Hematopoietic multipotent progenitor cell treated with erythropoietin and hydrocortisone succinate and interleukin-3 and kit ligand, for 4 days (in vitro differentiated cells): ENCODE results near the gene NOC2L.

Source experiments
- DNase-seq: peaks from one replicate; pipeline ENCODE4 v3.0.0-alpha.2; 2015

Gene NOC2L

DNA sequence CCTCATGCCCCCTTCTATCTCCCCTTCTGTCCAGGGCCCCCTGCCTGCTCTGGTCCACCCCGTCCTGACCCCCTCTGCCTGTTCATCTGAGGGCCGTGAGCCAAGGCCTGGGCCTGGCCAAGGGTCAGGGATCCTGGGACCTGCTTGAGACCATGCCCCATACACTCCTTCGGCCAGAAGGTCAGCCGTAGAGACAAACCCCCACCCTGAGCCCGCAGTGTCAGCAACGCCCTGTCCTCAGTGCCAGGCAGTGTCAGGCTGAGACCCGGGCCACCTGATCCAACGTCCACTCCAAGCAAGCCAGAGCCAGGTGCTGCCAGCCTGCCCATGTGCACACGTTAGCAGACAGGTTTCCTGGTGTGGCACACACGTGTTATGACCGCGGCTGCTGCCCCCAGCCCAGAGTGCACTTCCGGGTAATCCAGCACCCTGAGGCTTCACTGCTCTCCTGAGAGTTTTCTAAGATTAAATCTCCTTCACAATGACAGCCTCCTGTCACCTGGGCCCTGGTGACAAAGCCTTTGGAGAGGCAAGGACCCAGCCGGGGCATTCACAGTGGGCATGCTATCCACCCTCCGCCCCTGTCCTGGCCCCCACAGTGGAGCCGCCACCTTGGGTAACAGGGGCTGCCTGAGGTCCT, 45.4 kb downstream of the NOC2L start:
- no peak for DNase-seq

DNA sequence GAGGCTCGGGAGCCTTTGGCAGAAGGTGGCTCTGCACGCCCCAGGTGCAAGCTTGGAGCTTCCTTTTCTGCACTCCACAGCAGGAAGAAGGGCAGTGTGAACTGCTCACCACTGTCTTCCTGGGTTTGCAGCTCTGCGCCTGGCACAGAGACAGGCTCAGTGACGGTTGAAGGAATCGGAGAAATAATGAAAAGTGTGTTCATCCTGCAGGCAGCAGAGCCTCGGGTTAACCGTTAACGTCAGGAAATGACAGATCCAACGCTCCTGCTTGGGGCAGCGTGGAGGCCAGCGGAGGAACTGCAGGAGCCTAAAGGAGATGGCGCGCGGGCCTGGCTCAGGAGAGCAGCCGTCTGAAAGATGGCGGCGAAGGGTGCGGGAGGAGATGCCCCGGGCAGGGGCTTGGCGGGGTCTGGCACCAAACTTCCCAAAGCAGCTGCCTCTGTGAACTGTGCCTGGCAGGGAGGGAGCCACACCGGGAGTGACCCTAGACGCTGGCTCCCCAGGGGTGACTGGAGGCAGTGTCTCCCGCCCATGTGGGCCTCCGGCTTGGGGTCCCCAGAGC, 46.2 kb downstream of the NOC2L start:
- DNase-seq = peak; percentile 64

DNA sequence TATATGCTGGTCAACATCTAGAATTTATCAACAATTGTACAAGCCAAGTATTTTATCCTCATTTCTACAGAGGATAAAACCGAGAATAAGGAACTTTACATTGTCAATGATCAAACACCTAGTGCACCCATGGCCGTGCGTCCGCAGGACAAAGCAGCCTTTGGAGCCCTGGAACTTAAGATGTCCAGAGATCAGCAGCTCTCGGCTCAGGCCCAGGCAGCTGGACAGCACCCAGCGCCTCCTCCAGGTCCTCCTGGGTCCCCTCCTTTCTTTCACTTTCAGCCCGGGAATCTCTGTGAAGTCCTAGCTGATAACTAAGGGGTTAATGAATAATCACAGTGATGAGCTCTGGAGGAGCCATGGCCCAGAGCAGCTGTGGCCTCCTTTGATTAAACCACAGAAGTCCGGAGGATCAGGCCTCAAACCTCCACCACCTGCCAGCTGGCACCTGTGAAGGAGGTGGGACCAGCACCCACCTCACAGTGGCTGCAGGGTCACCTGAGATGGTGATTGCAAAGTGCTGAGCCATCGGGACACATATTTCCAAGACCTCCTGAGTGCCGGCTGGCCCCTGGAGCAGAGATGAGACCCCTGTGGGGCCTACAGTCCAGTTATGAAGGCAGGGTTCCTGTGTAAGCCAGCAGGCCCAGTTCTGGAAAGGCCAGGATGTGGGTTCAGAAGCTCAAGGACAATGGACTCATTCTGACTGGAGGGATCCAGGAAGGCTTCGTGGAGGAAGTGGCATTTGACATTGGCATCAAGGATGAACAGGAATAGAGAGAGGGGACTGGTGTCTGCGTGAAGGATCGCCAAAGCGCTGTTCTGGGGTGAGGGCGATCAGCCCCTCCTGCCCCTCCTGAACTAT, 46.9 kb downstream of the NOC2L start:
- DNase-seq = no peak

DNA sequence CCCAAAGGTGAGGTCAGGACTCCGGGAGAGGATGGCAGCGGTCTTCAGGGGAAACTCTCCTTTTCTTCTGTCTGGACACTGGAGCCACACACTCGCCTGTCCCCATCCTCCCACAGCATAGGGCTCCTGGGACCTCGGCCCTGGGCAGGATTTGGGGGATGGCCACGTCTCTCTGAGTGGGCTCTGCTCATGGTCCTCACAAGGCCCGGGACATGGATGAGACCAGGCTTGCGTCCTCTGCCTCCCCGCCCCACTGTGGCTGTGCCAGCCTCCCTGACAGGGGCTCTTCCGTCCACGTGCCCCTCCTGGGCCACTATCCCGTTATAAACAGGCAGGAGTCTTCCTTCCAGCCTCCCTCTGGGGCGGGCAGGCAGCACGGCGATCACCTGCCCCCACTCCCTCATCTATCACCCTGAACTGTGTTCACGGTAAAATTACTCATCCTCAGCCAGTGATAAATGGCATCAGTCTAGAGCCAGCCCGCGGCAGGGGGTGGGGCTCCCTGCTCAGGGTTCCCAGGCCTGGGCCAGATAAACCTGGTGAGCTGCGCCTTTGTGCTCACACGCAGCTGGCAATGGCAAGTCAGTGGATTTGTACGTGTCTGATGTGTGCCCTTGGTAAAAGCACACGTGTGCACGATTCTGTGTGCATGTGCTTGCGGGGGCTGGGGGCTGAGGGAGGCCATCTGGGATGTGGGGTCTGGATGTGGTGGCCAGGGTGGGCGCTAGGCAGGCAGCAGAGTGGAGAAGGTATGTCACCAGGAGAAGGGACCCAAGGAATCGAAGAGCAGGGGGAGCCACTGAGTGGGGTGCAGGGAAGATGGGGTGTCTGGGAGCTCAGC, 48.0 kb downstream of the NOC2L start:
- DNase-seq = peak; percentile 68

DNA sequence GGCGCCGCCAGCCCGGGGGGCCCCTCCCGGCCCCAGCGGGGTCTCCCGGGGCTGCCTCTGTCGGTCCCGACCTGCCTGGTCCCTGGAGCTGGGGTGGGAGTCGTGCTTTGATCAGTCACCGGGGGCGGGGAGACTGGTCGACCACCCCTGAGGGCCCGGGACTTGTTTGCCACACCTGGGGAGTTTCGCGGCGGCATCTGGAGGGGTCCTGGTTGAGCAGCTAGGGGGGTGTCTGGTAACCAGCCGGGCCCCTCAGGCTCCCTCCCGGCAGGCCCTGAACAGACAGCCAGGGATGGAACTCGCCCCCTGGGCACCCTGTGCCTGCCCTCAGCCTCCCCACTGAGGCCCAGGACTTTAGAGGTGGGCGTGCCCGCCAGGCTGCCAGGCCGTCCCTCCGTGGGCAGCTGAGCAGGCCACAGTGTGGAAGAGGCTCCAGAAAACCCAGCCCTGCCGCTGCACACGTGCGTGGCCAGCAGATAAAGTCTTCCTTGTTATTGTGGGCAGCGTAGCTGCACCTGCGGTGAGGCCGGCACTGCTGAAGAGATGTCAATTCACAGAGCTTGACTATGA, 48.7 kb downstream of the NOC2L start:
- DNase-seq = no peak

DNA sequence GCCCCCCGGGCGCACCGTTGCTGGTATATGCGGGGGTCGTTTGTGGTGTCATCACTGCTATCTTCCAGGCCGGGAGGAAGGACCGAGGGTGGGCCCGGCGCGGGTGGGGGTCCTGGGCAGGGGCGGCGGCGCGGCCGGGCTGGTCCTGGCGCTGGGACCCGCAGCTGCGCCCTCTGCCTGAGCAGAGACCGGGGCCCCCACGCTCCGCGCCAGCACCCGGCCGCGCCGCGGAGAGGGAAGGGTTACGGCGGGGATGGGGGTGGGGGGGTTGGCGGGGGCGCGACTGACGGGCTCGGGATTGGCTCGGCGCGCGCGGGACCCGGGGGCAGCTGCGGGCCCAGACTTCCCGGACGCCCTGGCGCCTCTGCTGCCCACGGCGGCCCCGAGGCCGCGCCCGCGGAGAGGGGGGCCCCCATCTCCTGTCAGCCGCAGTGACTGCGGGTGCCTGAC, 49.2 kb downstream of the NOC2L start:
- no peak for DNase-seq

DNA sequence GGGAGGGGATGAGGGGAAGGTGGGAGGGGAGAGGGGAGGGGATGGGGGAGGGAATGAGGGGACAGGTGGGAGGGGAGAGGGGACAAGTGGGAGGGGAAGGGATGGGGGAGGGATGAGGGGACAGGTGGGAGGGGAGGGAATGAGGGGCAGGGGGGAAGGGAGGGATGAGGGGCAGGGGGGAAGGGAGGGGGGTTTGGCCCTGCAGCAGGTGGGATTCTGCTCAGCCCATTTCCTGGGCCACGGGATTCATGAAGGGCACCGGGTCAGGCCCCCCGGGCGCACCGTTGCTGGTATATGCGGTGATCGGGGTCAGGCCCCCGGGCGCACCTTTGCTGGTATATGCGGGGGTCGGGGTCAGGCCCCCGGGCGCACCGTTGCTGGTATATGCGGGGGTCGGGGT, 50.4 kb downstream of the NOC2L start:
- DNase-seq = no peak

DNA sequence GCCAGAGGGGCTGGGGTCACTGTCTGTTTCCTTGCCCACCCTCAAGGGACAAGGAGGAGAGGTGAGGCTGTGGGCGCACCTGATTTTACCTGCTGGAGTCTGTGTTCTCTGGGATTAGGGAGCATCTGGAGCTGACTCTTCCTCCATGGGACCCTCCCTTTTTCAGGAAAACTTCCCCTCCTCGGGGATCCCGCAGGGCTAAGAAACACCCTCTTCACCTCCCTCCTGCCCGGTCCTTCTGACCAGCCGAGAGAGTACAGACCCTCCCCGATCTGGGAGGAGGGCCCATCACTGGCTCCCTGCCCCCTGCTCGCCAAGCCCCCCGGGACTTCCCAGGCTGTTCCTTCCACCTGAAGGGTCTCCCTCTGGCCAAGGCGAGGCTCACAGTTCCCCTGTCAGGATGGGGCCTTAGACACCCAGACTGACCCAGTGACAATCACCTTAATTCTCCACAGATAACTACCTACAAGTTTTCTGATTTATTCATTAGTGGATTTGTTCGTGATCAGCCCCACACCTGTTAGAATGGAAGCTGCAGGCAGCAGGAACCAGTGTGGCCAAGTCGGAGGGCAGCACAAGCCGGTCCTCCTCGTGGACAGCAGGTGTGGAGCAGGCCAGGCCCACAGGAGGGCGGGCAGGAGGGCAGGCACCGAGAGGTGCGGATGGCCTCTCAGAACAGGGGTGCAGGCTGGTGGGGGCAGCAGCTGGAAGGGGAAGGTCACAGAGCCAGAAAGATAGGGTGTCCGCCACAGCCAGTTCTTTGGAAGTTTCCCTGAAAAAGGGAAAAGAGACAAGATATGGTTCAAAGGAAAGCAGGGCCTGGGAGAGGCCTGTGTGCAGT, 51.2 kb downstream of the NOC2L start:
- DNase-seq = no peak

DNA sequence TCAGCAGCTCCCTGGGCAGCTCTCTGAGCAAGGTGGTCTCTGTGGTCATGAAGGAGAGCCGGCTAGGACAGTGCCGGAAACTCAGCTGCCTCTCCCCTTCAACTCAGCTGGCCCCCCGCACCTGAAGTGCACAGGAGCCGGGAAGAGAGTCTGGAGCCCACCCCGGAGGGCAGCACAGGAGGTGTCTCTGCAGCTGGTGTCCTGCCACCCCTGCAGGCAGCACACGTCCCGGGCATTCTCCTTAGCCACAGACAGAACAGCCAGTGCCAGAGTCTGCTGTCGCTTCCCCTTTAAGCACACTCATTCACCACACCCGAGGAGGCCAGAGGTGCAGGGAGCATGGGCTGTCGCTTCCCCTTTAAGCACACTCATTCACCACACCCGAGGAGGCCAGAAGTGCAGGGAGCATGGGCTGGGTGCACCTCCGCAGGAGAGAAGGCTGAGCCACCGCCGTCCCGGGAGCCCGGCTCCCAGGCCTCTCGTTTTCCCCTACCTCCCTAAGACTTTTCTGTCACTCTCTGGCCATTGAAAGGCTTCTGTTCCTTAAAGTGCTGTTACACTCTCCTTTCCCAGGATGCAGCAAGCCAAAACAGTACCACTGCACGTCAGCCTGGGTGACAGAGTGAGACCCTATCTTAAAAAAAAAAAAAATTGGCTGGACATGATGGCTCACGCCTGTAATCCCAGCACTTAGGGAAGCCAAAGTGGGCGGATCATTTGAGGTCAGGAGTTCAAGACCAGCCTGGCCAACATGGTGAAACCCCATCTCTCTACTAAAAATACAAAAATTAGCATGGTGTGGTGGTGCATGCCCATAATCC, 52.2 kb downstream of the NOC2L start:
- peak; percentile 93 for DNase-seq

DNA sequence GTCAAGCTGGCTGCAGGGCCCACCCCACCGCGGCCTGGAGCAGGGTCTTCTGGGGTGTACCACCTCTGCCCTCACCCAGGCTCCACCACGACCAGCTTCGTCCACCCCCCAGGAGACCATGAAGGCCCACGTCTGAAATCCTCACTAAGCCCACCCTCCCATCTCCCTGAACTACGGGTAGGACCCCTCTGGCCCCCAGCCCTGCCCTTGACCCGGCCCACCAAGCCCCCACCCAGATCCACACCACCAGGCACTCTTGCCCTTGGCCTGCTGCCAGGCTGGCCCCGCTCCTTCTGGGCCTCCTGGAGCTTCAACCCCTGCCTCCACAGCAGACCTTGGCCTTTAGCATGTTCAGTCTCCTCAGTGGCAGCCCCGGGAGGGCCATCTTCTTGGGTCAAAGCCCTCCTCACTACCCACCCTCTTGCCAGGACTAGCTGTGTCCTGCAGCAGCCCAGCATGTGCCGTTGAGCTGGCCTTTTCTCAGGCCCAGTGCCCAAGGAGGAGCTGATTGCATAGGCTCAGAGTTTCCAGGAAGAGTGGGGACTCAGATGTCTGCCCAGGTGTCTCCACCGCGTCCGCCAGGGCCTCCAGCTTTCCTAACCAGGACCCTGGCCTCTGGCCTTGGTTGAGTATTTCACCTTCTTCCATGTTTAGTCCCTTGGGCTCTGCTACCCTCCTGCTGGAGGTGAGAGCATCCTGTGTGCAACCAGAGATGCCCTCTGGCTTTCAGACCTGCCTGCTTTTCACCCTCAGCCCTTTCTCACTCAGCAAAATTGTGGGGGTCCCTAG, 53.1 kb downstream of the NOC2L start:
- DNase-seq = no peak

DNA sequence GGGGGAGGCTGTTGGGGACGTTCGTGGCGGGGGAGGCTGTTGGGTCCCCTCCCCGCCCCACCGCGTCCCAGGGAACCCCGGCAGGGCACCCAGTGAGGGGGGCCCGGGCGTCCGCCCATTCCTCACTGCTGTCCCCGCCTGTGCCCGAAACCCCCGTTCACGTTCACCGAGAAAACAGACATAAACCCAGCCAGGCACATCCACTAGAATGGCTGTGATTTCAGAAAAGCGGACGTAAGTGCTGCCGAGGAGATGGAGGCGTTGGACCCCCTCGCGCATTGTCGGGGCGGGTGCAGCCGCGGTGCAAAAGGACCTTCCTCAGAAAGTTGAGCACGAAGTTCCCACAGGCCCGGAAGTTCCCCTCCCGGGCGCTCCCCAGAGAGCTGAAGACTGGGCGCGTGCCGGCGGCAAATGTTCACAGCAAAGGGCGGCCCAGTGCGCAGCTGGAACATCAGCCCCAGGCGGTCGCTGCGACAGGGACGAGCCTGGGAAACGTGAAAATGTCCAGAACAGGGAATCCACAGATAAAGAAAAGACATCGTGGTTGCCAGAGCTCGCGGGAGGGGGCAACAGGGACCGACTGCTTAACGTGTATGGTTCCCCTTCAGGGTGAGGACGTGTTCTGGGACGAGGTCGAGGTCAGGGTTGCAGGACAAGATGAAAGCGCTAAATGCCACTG, 53.8 kb downstream of the NOC2L start:
- peak; percentile 53 for DNase-seq

DNA sequence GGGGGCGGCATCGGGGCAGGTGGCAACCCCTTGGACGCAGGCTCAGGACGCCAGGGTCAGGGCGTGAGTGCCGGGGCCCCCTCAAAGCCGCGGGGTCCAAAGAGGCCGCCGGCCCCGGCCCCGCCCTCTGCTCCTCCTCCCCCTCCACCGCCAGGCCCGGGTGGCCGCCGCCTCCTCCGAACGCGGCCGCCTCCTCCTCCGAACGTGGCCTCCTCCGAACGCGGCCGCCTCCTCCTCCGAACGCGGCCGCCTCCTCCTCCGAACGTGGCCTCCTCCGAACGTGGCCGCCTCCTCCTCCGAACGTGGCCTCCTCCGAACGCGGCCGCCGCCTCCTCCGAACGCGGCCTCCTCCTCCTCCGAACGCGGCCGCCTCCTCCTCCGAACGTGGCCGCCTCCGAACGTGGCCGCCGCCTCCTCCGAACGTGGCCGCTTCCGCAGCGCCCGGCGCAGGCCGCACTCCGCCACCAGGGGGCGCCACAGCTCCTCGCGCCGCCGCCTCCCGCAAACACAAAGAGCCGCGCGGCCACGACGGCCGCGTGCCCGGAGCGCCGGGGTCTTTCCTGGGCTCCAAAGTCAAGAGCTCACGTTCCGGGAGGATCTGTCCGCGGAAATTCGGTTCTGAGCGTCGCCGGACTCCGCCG, 54.6 kb downstream of the NOC2L start:
- DNase-seq = peak; percentile 82

DNA sequence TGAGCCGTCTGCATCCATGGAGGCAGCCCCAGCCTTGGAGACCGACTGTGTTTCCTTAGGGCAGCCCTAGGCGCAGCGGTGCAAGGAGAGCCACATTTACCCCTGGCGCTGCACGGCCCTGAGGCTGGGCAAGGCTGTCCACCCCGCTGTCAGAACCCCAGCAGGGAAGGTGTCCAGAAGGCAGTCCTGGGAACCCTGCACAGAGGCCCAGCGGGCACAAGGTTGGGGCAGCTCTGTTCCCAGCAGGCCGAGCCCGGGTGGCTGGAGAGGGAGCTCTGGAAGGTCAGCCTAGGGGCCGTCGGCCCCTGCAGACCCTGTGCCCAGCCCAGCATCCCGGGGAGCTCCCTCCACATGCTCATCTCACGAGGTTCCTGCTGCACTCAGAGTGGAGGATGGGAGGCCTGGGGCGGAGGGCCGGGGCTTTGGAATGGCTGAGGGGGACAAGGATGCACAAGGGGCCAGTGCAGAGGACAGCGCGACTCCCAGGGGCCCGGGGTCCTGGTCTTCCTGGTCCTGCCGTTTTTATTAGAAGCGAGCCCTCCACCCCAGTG, 55.3 kb downstream of the NOC2L start:
- DNase-seq = no peak

DNA sequence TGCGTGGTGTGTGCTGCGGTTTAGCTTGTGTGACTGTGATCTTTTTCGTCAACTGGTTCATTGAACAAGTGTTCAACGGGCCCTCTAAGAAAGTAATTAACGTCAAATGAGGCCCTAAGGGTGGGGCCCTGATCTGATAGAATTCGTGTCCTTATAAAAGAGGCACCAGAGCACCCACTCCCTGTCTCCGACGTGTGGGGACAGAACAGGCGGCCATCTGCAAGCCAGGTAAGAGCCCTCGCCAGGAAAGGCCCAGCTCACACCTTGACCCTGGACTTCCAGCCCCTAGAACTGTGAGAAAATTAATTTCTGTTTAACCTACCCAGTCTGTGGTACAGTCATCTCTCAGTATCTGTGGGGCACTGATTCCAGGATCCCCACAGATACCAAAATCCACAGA, 55.8 kb downstream of the NOC2L start:
- no peak for DNase-seq

DNA sequence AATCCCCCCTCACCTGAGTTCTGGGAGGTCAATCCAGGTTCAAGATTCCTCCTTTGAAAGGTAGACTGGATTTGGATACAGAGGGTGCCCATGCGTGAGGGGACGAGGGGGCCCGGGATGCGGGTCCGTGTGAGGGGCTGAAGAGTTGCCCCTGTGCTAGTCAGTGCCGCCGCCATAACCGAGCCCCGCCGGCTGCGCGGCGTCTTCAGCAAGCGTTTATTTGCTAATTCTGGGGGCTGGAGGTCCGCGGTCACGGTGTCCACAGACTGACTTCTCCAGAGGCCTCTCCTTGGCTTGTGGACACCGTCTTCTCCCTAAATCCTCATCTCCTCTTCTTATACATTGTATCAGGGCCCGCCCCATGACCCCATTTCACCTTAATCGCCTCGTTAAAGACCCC, 56.3 kb downstream of the NOC2L start:
- DNase-seq = no peak

DNA sequence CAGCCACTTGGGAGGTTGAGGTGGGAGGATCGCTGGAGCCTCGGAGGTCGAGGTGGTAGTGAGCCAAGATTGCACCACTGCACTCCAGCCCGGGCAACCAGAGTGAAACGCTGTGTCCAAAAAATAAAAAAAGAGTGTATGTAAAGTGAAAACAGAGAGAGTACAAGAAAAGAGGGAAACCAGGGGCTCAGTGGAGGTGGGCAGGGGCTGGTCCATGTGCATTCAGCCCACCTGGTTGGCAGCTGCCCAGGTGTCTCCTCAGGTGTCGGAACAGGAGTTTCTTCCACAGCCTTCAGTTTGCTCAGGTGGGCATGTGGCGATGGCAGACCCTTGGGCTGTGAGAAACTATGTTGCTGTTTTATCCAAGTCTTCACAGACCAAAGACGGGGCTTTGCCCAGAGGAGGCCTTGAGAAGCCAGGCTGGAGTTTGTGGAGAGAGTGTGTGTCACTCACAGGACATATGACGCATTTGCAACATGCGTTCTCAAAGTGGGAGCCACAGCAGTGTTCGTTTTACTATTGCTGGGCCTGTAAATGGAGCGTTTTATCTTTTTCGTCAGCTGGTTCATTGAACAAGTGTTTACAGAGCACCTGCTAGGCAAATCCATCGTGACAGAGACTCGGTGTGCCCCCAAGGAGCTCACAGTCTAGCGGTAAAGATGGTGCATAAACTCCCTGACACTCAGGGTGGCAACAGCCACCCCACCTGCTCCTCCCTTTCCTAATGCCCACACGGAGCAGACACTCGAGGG, 57.8 kb downstream of the NOC2L start:
- DNase-seq = no peak

DNA sequence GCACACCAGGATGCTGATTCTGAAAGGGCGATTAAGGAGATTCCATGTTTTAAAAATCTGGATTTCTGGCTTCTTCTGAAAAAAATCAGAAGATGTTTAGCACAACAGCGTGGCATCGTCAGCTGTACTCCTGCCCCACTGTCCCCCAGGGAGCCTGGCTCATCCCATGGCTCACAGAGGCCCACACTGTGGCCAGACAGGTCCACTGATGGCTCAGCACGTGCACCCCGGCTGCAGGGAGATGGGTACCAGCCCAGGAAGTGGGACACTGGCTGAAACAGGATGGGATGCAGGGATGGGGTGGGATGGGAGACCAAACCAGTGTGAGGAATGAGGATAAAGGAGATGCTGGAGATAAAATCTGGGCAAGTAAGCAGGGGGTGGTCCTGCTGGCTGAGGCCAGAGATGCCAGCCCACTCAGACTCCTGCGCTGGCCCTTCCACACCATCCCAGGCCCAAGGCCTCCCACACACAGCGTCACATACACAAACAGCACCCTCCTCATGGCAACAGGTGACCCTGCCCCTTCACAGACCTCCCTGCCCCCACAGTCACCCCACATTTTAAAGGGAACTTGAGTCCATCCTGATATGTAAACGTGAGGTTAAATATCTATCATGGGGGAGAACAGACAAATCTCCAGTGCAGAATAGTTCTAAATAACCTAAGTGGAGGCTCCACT, 59.3 kb downstream of the NOC2L start:
- DNase-seq = no peak
